NCI-H187 treated with DMSO at 0.1 percent for 48 hours (cell line): ENCODE measurements around the gene HAUS1.
"Not testable (repeated sequence)": the region's sequence is repeated elsewhere in the genome, so short reads cannot be mapped to it uniquely, and the experiment has no call there.

ENCODE experiments used
- DNase-seq: peaks from one replicate; lab custom pipeline; 2025; lab: John Stamatoyannopoulos, UW

Gene HAUS1

GRCh38 chr18:46104128-46104911, at the start of gene HAUS1:
HAUS1 (plus strand) TSS chr18:46104385; CDS start chr18:46104412, 27 bp downstream.
- DNase-seq: peak; percentile 81

DNA sequence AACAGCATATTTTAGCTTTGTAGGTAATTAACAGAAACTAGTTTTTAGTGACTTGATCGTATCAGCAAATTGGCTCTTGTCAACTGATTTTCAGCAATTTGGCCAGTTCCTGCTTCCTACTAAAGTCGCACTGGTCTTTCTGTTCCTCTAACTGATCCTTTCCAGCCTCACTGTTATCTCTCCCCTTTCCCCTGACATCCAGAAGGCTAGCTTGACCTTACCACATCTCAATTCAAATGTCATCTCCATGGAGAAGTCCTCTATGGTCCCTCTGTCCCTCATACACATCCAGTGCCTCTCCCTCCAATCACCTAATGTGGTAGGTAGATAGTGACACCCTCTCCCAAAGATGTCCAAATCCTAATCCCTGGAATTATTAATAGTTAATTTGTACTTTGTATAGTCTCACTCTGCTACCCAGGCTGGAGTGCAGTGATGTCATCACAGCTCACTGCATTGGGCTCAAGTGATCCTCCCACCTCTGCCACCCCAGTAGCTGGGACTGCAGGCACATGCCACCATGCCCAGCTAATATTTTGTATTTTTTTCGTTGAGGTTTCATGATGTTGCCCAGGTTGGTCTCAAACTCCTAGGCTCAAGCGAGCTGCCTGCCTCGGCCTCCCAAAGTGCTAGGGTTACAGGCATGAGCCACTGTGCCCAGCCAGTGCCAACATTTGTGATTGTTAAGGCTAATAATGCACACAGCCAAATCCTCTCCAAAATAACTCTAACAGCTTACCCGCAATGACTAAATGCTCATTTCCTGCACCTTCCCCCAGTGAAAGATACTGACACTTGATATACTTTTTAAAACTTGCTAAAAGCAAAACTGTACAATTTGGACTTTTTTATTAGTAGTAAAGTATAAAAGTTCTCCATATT, 49.0 kb upstream of the HAUS1 start:
- no peak for DNase-seq

DNA sequence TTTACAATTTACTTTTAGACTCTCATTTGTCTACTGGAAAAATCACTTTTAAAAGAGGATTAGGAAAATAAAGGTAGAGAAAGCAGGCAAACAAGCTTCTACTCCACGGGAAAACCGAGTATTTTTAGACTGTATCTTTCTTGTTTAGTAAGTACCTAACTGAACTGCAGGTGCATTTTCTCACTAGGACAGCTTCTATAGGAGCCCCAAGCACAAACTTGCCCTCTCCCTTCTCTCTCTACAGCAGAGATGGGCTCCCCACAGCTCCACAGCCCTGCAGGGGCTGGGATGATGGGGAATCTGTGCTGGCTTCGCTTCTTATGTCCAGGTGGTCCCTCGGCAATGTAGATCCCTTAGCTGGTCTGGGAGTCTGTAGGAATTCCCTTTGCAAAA, 48.4 kb upstream of the HAUS1 start:
- no peak for DNase-seq

DNA sequence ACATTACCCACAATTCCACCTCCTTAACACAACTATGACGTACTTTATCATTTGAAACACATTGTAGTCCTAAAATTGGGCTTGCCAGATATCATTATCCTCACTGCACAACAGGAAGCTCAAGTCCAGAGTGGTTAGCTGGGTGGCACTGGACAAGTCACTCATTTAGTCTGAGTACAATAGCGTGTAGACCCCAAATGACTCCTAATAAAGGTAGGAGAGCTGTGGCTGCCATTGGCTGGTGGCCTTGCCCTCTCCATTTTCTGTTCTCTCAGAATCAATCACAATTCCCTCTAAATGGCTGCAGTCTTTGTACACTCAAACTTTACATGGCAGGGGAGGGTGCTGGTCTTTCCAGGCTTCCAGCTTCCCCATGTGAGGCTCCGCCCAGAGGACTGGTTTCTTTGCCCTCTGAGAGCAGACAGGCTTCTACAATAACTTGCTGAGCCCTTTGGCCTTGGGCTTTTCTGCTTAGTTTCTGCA, 43.8 kb upstream of the HAUS1 start:
- no peak for DNase-seq

DNA sequence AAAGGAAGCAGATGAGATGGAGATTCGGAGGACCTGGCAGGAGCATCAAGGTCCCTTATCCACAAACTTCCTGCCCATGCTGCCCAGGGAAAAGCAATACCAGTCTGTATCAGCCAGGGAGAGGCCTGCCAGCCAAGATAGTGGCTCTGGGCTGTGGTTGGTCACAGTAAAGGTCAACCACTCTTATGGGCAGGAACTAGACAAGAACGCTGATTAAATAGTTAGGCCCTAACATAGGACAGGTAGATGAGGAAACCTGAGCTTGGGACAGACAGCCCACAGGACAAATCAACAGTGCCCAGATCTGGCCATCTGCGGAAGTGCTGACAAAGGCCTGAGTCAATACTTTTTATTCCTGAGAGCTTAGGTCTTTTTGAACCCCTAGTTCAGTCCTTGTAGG, 42.8 kb upstream of the HAUS1 start:
- DNase-seq: no peak

- DNase-seq: no peak
These were observed 42.4 kb upstream of the HAUS1 start for GRCh38 chr18:46061796-46062195.

DNA sequence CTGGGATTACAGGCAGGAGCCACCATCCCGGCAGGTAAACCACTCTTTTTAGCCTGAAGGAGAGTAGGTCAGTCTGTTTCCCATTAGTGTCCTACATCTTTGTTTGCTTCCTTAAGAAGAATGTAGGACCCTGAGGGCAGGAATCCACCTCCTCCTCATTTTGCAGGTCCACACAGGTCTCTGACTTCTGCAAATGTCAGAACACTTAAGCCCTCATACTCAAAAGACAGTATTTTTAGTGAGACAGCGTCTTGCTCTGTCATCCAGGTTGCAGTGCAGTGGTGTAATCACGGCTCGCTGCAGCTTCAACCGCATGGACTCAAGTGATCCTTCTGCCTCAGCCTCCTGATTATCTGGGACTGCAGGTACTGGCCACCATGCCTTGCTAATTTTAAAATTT, 41.4 kb upstream of the HAUS1 start:
- no peak for DNase-seq

GRCh38 chr18:46067438-46068007, 36.7 kb upstream of the HAUS1 start:
- no peak for DNase-seq

- no peak for DNase-seq
These were observed 35.4 kb upstream of the HAUS1 start for GRCh38 chr18:46068763-46069162.

DNA sequence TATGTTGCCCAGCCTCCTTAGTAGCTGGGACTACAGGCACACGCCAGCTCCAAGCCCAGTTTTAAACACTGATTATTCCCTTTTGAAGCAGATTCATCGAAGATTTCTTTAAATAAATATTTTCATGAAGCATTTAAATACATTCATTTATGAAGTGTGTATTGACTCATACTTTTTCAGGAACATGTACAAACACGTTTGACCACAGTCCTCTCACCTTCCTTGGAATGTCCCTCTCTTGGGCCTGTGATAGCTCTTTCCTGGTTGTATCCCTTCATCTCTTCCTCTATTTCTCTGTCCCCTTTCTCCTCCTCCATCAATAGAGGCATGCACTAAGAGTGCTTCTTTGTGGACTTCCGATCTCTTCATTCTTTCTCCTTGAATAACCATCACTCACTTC, 34.7 kb upstream of the HAUS1 start:
- no peak for DNase-seq

DNA sequence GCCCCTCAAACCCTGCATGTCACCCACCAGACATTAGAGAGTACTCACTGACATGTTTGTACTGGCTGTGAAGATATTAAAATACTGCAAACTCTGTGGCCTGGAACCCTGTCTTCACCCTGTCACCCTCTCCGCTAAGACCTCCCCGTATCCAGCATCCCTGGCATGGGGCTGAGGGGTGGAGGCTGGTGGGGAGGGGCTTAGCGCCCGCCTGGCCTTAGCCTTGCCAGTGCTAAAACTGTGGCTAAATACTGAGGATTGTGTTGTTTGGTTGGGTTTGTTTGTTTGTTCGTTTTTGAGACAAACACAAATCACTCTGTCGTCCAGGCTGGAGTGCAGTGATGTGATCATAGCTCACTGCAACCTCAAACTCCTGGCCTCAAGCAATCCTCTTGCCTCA, 34.0 kb upstream of the HAUS1 start:
- no peak for DNase-seq

- no peak for DNase-seq
These were observed 33.2 kb upstream of the HAUS1 start for GRCh38 chr18:46070815-46071652.

GRCh38 chr18:46071653-46072375, 32.4 kb upstream of the HAUS1 start, which contains the start of gene PSTPIP2:
PSTPIP2 (minus strand) TSS chr18:46072260; CDS start chr18:46072188, 72 bp downstream.
- DNase-seq: no peak

GRCh38 chr18:46072376-46072867, 31.8 kb upstream of the HAUS1 start:
- no peak for DNase-seq

DNA sequence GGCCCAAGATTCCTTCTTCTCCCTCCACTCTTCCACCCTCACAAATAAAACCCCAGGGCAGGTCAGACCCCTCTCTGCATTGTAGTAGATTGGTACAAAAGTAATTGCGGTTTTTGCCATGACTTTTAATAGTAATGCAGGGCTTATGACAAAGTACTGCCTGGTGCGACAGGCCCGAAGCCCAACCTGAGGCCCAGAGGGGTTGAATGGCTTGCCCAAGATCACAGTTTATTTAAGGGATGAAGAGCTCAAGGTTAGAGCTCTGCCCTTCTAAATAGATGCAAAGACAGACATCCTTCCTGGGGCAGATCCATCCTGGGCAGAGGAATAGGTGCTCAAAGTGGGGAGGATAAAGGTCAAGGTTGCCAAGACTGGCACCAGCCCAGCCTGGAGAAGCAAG, 31.2 kb upstream of the HAUS1 start:
- DNase-seq: no peak

DNA sequence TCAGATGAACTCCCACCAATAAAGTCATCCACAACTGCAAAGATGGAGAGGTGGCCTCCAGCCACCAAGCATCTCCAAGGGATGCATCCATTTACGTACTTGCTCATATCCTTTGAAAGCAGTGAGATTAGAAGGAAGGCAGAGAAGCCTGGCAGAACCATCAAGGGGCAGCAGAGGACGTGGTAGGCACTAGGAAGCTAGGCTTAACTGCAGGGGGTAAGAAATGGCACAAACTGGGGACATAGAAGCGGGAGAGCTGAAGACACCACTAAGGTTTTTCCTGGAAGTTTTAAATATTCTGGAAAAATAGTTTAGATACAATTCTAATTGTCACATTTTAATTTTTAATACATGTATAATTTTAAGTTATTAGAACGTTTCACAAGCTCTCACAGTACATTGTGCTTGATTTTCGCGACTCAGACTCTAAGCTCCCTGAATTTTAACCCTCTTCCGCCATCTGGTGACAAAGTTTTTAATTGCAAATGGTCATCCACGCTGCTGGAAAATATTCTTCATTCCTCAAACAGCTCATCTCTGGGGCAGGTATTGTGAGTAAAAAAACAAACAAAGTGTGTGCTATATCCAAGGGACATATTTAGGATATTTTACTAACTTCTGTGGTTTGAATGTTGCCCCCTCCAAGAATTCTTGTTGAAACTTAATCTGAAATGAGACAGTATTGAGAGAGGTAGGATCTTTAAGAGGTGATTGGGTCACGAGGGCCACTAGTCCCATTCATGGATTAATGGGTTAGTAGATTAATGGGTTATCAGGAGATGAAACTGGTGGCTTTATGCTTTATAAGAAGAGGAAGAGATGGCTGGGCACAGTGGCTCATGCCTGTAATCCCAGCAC, 30.5 kb upstream of the HAUS1 start:
- DNase-seq: peak; percentile 29

DNA sequence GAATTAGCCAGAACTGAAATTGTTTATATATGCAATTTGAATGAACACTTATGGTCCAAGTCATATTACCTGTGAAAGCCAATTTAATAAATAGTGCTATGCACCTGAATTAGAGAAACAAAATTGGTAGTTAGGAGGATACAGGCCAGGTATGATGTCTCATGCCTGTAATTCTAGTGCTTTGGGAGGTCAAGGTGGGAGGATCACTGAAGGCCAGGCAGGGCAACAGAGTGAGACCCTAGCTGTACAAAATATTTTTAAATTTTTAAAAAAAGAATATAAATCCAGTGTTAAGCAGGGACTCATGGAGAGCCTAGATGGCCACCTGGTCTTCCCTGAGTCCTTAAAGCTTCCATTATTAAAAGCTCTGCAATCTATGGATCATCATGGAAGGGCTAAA, 24.8 kb upstream of the HAUS1 start:
- DNase-seq: no peak

- DNase-seq: no peak
These were observed 24.0 kb upstream of the HAUS1 start for GRCh38 chr18:46080156-46080555.

DNA sequence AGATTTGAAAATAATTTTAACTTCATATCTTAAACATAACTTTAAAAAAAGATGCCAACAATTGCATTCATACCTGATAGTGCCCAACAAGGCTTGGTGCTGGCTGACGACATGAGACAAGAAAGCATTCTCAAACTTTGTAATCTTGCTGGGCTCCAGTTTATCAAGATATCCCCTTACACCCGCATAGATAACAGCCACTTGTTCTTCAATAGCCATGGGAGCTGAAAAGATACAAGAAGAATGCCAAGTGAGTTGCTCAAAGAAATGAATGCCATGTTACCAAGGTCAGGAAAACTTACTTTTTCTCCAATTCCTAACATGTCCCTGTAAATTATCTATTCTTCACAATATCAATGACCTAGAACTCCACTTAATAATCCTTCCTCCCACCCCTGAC, 19.8 kb upstream of the HAUS1 start:
- no peak for DNase-seq

- DNase-seq: not testable (repeated sequence)
These were observed 15.7 kb upstream of the HAUS1 start for GRCh38 chr18:46088501-46088900.
